ENCODE results near the gene NAV3. TPM values are rescaled to one million over a fixed set of nuclear protein-coding genes. Genes with fewer than 3 reads are reported as not detected.

NAV3 gene
- total RNA-seq, 1 experiment from 2014 or later = 3.0 TPM

- Histone ChIP-seq H3K56ac (ENCODE audit: insufficient read length, low read depth, low read length) (no peak overlapping the region), H2BK12ac (ENCODE audit: insufficient read length, low read depth, low read length) (no peak overlapping the region), H2BK120ac (ENCODE audit: low read depth, low read length, poor library complexity, severe bottlenecking) (no peak overlapping the region), H4K8ac (replicated peaks; ENCODE audit: insufficient read length, low read depth, low read length) (no peak overlapping the region), H3T11ph (ENCODE audit: low read length) (no peak overlapping the region), H3K4me2 (ENCODE audit: insufficient read depth, insufficient read length, low read length) (no peak overlapping the region), H3K27ac (ENCODE audit: insufficient read length, low read depth, low read length) (no peak overlapping the region), H2BK15ac (ENCODE audit: low read depth, low read length) (no peak overlapping the region), H3K79me1 (ENCODE audit: insufficient read depth, low read depth, low read length, poor library complexity, severe bottlenecking) (no peaks in the 10 kb centered on the region), H3K4ac (ENCODE audit: low read depth, low read length) (no peak overlapping the region), H4K91ac (ENCODE audit: insufficient read length, low read depth, low read length) (no peak overlapping the region), H2AK5ac (ENCODE audit: insufficient read length, low read length) (no peak overlapping the region), H3K18ac (ENCODE audit: insufficient read length, low read depth, low read length) (no peak overlapping the region), H3K27me3 (ENCODE audit: insufficient read depth, low read length) (no peaks in the 10 kb centered on the region), H3K14ac (ENCODE audit: insufficient read depth, low read length) (no peak overlapping the region), H3K23me2 (ENCODE audit: insufficient read length, low read depth, low read length, poor library complexity, severe bottlenecking) (no peaks in the 10 kb centered on the region), H4K20me1 (ENCODE audit: control insufficient read depth, insufficient read depth, insufficient read length) (no peaks in the 10 kb centered on the region), H3K9ac (ENCODE audit: extremely low read depth, insufficient read length, low read length) (no peak overlapping the region), H4K5ac (ENCODE audit: insufficient read length, low read depth, low read length) (no peak overlapping the region), H2BK20ac (ENCODE audit: low read depth, low read length, poor library complexity, severe bottlenecking) (no peak overlapping the region), H3K9me3 (ENCODE audit: control insufficient read depth, low read depth, low read length) (no peaks in the 10 kb centered on the region), H2BK5ac (ENCODE audit: insufficient read length, low read length) (no peak overlapping the region), H2AFZ (ENCODE audit: low read length) (no peak overlapping the region), H3K79me2 (ENCODE audit: insufficient read depth, low read length) (no peaks in the 10 kb centered on the region), H3K23ac (ENCODE audit: insufficient read length, low read depth, low read length) (no peak overlapping the region), H3K4me1 (ENCODE audit: insufficient read depth, low read length) (no peaks in the 10 kb centered on the region)
- no peaks in the 10 kb centered on the region for H3K4me1 Mint-ChIP-seq
- no CpG with 5 or more reads among the region's 1 CpG for WGBS (ENCODE audit: extremely low coverage, insufficient read length, low lambda C conversion rate)
- no peak overlapping the region for H3K27ac Mint-ChIP-seq
- TF ChIP-seq CTCF (conservative IDR thresholded peaks at IDR 0.05) = no peak
- no peak for DNase-seq
- no peak overlapping the region for H3K4me3 Mint-ChIP-seq
- no peaks in the 10 kb centered on the region; a peak in 1 of 7 replicates for H3K36me3 Mint-ChIP-seq (ENCODE audit: insufficient read depth in 1 of 3, low read depth in 3 of 3)
- no peaks in the 10 kb centered on the region for H3K27me3 Mint-ChIP-seq (ENCODE audit: low read depth)
- H3K9me3 Mint-ChIP-seq = no peaks in the 10 kb centered on the region; a peak in 1 of 5 replicates
Measured at GRCh38 chr12:77796775-77797174, 33.9 kb upstream of the NAV3 start.
